Measurements from ENCODE around the gene AJM1.
"Not testable (repeated sequence)": the region's sequence is repeated elsewhere in the genome, so short reads cannot be mapped to it uniquely, and the experiment has no call there.

AJM1 gene

DNA sequence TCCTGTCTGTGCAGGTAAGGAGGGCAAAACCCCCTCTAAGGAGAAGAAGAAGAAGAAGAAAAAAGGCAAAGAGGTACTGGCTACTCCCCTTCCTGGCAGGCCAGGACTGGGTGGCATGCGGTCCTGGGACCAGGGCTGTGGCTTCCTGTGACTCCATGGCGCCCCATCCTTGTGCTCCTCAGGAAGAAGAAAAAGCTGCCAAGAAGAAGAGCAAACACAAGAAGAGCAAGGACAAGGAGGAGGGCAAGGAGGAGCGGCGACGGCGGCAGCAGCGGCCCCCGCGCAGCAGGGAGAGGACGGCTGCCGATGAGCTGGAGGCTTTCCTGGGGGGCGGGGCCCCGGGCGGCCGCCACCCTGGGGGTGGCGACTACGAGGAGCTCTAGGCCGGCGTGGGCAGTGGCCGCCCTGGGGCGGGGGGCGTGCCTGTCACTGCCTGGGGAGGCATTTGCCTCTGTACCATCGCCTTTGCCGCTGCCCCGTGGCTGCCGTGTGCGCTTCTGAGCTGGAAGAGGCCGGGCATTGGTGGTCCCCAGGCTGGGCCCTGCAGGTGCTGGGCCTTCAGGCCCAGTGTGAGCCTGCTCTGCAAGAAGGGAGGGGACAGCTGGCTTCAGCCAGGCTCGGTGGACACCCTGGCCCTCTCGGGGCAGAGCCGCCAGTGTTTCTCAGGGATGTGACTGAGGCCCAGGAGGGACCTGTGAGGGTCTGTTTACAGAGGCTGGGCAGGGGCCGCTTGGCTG lies 2.0 kb upstream of the AJM1 start:
- TF ChIP-seq, protein P1, sequence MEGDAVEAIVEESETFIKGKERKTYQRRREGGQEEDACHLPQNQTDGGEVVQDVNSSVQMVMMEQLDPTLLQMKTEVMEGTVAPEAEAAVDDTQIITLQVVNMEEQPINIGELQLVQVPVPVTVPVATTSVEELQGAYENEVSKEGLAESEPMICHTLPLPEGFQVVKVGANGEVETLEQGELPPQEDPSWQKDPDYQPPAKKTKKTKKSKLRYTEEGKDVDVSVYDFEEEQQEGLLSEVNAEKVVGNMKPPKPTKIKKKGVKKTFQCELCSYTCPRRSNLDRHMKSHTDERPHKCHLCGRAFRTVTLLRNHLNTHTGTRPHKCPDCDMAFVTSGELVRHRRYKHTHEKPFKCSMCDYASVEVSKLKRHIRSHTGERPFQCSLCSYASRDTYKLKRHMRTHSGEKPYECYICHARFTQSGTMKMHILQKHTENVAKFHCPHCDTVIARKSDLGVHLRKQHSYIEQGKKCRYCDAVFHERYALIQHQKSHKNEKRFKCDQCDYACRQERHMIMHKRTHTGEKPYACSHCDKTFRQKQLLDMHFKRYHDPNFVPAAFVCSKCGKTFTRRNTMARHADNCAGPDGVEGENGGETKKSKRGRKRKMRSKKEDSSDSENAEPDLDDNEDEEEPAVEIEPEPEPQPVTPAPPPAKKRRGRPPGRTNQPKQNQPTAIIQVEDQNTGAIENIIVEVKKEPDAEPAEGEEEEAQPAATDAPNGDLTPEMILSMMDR (IDR thresholded peaks at IDR 0.05; ENCODE audit: extremely low read depth, insufficient read depth, missing control alignments): no peak
- in situ Hi-C loops (cut with MboI; ENCODE audit: low pct_unique_long_range_greater_than_20kb, low sequenced_read_pairs, unreplicated experiment): no loop called here
- no peak for DNase-seq (ENCODE audit: low spot score)

DNA sequence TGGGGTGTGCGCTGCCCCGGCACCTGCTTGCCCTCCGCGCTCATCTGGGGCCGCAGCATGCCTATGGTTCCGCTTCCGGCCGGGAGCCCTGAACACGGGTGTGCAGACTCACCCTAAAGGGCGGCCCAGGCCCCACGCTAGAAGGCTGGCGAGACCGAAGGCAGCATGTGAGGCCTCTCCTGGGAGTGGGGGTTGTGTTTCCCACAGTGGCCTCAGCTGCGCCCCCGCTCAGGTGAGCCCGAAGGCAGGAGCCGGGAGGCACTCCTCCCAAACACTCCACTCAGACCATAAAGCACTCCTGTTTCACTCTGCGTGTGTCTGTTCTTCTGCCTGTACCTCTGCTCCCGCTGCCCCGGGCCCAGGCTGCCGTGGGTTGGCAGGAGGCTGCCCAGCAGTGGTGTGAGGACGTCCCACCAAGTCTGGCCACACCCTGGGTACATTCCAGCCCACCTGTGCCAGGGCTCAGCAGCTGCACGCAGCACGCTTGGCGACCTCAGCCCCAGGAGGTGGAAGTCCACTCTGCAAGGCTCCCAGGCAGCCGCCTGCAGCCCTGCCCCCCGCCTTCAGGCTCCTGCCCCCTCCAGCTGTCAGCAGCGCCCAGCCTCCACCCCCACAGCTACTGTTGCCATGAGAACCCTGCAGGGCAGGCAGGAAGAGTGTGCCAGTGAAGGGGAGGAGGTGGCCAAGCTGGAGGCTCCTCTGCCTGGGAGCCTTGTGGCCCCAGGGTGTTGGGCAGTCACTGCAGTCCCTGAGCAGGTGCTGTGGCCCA lies 1.2 kb upstream of the AJM1 start:
- no peak for DNase-seq (ENCODE audit: low spot score)
- TF ChIP-seq, protein P1 (IDR thresholded peaks at IDR 0.05; ENCODE audit: extremely low read depth, insufficient read depth, missing control alignments): no peak
- in situ Hi-C loops (cut with MboI; ENCODE audit: low pct_unique_long_range_greater_than_20kb, low sequenced_read_pairs, unreplicated experiment): no loop called here

DNA sequence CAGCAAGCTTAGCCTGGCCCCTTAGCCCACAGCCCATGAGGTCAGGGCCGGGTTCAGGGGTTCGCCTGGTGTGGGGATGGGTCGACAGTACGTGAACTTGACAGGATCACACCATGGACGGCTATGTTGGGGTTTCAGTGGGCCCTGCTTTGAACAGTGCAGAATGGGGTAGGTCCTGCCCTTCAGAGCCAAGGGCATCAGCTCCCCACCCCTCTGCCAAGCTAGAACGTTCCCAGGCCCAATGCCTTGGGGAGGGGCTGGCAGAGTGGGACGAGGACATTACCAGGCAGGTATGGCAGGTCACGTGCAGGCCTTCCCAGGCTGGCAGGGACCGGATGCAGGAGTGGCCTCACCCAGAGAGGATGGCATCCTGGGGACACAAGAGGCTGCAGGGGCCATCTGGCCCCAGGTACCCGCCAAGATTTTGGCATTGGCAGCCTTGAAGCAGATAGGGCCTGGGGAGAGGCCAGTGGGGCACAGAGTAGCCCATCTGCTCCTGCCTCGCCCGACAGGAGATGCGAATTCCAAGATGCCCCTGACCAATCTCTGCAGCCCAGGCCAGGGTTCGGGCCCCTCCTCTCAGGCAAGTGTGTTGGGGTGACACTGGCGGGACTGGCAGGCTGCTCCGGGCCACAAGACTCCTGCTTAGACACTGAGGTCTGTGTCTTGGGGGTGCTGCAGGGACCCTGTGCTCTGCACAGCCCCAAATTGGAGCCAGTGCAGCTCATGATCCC lies 465 bp upstream of the AJM1 start:
- DNase-seq (ENCODE audit: low spot score); in situ Hi-C loops (cut with MboI; ENCODE audit: low pct_unique_long_range_greater_than_20kb, low sequenced_read_pairs, unreplicated experiment): not testable (repeated sequence)

DNA sequence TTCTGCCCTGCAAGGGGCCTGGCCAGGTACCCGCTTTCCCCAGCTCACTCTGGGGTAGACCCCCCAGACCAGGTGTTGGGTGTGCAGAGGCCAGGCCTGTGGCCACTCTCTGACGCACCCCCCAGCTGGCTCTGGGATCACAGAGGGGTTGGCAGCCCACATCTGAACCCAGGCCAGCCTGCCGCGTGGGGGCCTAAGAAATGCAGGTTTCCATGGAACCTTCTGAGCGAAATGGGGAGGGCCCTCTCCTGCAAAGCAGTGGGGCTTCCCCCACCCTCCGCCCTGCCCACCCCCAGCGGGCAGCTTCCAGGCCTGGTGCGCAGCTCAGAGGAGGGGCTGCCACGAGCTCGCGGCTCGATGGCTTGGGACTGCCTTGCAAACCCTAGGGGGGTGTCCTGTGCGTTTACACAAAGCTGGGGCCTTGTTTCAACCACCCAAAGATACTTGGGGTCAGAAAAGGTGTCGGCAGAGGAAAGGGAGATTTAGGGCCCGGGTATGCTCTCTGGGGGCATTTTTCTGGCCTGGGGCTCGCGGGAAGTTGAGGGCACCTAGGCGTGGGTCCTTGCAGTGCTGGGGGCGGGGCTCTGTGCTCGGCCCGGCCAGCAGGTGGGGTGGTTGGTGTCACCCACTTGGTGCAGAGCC lies 1.0 kb downstream of the AJM1 start:
- DNase-seq (ENCODE audit: low spot score); in situ Hi-C loops (cut with MboI; ENCODE audit: low pct_unique_long_range_greater_than_20kb, low sequenced_read_pairs, unreplicated experiment): not testable (repeated sequence)

GRCh38 chr9:136843801-136844740 lies 1.8 kb downstream of the AJM1 start:
- in situ Hi-C loops (cut with MboI; ENCODE audit: low pct_unique_long_range_greater_than_20kb, low sequenced_read_pairs, unreplicated experiment); DNase-seq (ENCODE audit: low spot score): not testable (repeated sequence)
- TF ChIP-seq, protein P1 (IDR thresholded peaks at IDR 0.05; ENCODE audit: extremely low read depth, insufficient read depth, missing control alignments): peak; percentile 55

DNA sequence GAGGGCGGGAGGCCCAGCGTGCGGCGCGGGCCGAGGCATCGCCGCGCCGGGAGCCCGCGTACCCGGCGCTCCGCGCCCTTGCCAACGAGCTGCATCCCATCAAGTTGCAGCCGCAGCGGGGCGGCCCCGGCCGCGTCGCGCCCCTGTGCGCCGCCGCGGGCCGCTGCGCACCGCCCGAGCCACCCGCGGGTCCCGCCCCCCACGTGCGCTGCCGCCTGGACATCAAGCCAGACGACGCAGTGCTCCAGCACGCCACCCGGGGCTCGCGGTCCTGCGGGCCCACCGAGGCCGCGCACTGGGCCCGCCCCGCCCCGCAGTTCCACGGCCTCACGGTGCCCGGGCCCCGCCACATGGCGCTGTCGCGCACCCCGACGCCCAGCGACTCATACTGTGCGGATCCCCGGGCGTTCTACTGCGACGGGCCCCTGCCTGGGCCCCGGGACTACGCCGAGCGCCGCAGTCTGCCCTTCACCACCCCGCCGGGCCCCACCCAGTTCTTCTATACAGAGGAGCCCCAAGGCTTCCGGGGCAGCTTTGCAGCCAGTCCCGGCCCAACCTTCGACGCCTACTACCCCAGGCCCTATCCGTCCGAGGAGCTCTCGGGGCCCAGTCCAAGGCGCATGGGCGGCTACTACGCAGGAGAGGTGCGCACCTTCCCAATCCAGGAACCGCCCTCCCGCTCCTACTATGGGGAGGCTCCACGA lies 2.6 kb downstream of the AJM1 start:
- TF ChIP-seq, protein P1 (IDR thresholded peaks at IDR 0.05; ENCODE audit: extremely low read depth, insufficient read depth, missing control alignments): no peak
- no peak for DNase-seq (ENCODE audit: low spot score)
- in situ Hi-C loops (cut with MboI; ENCODE audit: low pct_unique_long_range_greater_than_20kb, low sequenced_read_pairs, unreplicated experiment): no loop called here
